GM12873 (cell line): ENCODE data around the gene ROCK2.

Experiments used
- CTCF ChIP-seq: IDR thresholded peaks from 2 replicates; pipeline ENCODE4 v1.5.1; 2012; ENCODE audit warnings: low read depth, mild to moderate bottlenecking, moderate library complexity, low read length, control low read depth; ENCODE audit not compliant: insufficient read depth; ENCODE audit errors: missing control alignments

Gene ROCK2

GRCh38 chr2:11344956-11345677, 681 bp upstream of the ROCK2 start:
- no peak for TF ChIP-seq CTCF

DNA sequence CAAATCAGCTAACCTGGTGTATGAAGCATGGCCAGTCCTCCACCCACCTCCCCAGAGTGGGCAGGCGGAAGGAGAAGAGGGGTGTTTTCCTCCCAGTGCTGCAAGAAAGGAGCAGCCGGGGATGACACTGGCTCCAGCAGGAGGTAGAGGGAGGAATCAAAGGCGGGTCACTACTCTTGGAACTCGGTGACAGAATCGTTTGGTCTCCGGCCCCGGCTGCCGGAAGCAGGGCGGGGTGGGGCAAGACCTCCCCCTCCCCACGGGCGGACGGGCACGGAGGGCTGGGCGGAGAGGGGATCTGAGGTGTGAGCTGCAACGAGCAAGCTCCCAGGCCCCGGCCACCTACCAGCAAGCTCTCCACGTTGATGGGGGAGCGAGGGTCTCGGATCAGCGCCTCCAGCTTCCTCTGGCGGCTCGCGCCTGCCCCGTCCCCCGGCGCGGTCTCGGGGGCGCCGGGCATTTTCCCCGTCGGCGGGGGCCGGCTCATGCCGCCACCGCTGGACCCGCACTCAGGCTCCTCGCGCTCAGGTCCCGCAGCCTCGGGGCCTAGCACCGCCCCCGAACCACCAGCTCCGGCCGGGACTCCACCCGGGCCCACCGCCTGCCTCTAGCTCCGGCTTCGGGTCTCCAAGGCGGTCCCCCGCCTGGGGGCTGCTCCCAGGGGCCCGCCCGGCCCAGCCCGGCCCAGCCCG, 640 bp downstream of the ROCK2 start:
- TF ChIP-seq CTCF: no peak

- TF ChIP-seq CTCF: no peak
These were observed 1.1 kb downstream of the ROCK2 start for GRCh38 chr2:11343368-11343649.

GRCh38 chr2:11342551-11343367, 1.7 kb downstream of the ROCK2 start:
- no peak for TF ChIP-seq CTCF

GRCh38 chr2:11340717-11341116, 3.7 kb downstream of the ROCK2 start:
- no peak for TF ChIP-seq CTCF

- TF ChIP-seq CTCF: no peak
These were observed 4.8 kb downstream of the ROCK2 start for GRCh38 chr2:11339508-11340083.

DNA sequence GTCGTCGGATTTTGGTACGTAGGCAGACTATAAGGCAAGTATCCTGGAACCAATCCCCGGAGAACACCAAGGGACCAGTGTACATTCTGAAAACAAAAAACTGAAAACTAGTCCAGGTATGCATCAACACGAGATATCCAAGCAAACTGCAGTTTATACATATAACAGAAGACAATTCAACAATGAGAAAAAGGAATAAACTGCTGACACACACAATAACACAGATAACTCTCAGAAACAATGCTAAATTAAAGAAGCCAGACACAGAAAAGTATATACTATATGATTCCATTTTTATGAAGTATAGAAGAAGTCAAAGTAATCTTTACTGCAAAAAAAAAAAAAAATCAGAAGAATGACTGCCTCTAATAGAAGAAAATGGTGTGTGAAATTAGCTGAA, 5.9 kb downstream of the ROCK2 start:
- TF ChIP-seq CTCF: no peak
